ENCODE measurements around the gene EML4. TPM values are rescaled to one million over a fixed set of nuclear protein-coding genes. Genes with fewer than 3 reads are reported as not detected.

EML4 gene
- total and polyA plus RNA-seq, 10 of the 15 experiments (the other 5 are each of a cell fraction or from before 2014, with no cell fraction given) = 23.1 to 91.3 (median 77.4) TPM

GRCh38 chr2:42184346-42184745, 15.2 kb downstream of the EML4 start:
- H2AFZ ChIP-seq (ENCODE audit: control insufficient read depth, low read depth, low read length) = no peak overlapping the region
- no peaks in the 10 kb centered on the region; the same call in 1 of the 2 replicates for H4K20me1 ChIP-seq (ENCODE audit: control insufficient read depth, insufficient read depth)
- in situ Hi-C loops (cut with MboI) = no loop called here
- CTCF ChIA-PET = interaction anchor here (0.6 to 4.3 kb wide), 3 partner anchors 12 to 189 kb away, joined by 4 to 23 read pairs (median 16); no protein-coding TSS in a partner anchor
- H3K9me3 ChIP-seq (replicated peaks; ENCODE audit: control insufficient read depth, insufficient read depth, low read length) = no peaks in the 10 kb centered on the region
- no peak overlapping the region for H3K27ac ChIP-seq (ENCODE audit: control insufficient read depth, insufficient read depth)
- H3K4me2 ChIP-seq (ENCODE audit: control insufficient read depth, insufficient read depth) = no peak overlapping the region
- no peak overlapping the region for H3K4me3 ChIP-seq
- H3K9ac ChIP-seq (ENCODE audit: control insufficient read depth, insufficient read depth, low read length) = no peak overlapping the region
- BruUV-seq (replicated peaks) = no TSS peak
- FAIRE-seq (no peak), ATAC-seq (no peak), DNase-seq (ENCODE audit: low read depth, low spot score) (no peak)
- WGBS (ENCODE audit: insufficient coverage, insufficient replicate concordance, low lambda C conversion rate, missing lambda C conversion rate) = 97% methylated on average over 2 of the region's 3 CpGs
- intact Hi-C loops (cut with micrococcal nuclease; ENCODE audit: unreplicated experiment) = no loop called here
- SMC1A ChIA-PET (ENCODE audit: uncharacterized antibody, unreplicated experiment) = interaction anchor here (5.6 kb wide), 1 partner anchor 12 kb away, joined by 60 read pairs; no protein-coding TSS in a partner anchor
- RAD21 ChIA-PET (ENCODE audit: unreplicated experiment) = interaction anchor here (2.3 kb wide), 1 partner anchor 11 kb away, joined by 10 read pairs; no protein-coding TSS in a partner anchor
- TF ChIP-seq ZNF622 (IDR thresholded peaks at IDR 0.05) = no peak
- TF ChIP-seq ZNF274 (IDR thresholded peaks at IDR 0.05; ENCODE audit: insufficient read depth, insufficient read length) = no peak
- no peak for TF ChIP-seq STAT3 (IDR thresholded peaks at IDR 0.05; ENCODE audit: low read depth, low read length)
- TF ChIP-seq NR2C2 (IDR thresholded peaks at IDR 0.05; ENCODE audit: borderline replicate concordance, control insufficient read depth, insufficient read length, low read depth) = no peak
- TF ChIP-seq YBX1 (IDR thresholded peaks at IDR 0.05) = no peak
- TF ChIP-seq GATAD2B (conservative IDR thresholded peaks at IDR 0.05; ENCODE audit: low read depth) = no peak
- no peak for TF ChIP-seq BMI1 (IDR thresholded peaks at IDR 0.05; ENCODE audit: borderline replicate concordance)
- no peak for TF ChIP-seq RB1 (IDR thresholded peaks at IDR 0.05; ENCODE audit: borderline replicate concordance)
- TF ChIP-seq SMC3 (IDR thresholded peaks at IDR 0.05; ENCODE audit: borderline replicate concordance, low read length) = no peak
- TF ChIP-seq MYC (IDR thresholded peaks at IDR 0.05; ENCODE audit: insufficient read depth, insufficient read length, insufficient replicate concordance, low read length, severe bottlenecking) = no peak
- TF ChIP-seq SUZ12 (IDR thresholded peaks at IDR 0.05; ENCODE audit: unreplicated experiment) = no peak
- TF ChIP-seq BHLHE40 (IDR thresholded peaks at IDR 0.05; ENCODE audit: borderline replicate concordance in 1 of 2, low read depth in 2 of 2, low read length in 1 of 2) = no peak
- TF ChIP-seq MEF2B (IDR thresholded peaks at IDR 0.05; ENCODE audit: partially characterized antibody, poor library complexity, severe bottlenecking) = no peak
- no peak for TF ChIP-seq NFIC (IDR thresholded peaks at IDR 0.05; ENCODE audit: low read depth, low read length)
- peaks cover 77% of the 10 kb centered on the region for H3K79me2 ChIP-seq (ENCODE audit: control insufficient read depth, insufficient read depth, low read length)
- POLR2A ChIA-PET = interaction anchor here (2.5 to 4.9 kb wide), 2 partner anchors 11 to 13 kb away, joined by 14 to 25 read pairs; no protein-coding TSS in a partner anchor
- peaks cover 0 to 8% of the 10 kb centered on the region in 2 experiments; a peak in 2 of 4 replicates for H3K36me3 ChIP-seq (ENCODE audit: control insufficient read depth in 2 of 2, insufficient read depth in 2 of 2, low read length in 1 of 2)
- peaks cover 3% of the 10 kb centered on the region; the same call in 1 of the 2 replicates for H3K4me1 ChIP-seq (ENCODE audit: control insufficient read depth, insufficient read depth, low read length)
- no peaks in the 10 kb centered on the region for H3K27me3 ChIP-seq (replicated peaks in 1 of 2; ENCODE audit: control insufficient read depth in 2 of 2, insufficient read depth in 2 of 2, low read length in 1 of 2)
